GM03348 (cell line): ENCODE data around the gene FAM133A.

Source experiments
- DNase-seq: peaks from one replicate; pipeline ENCODE4 v3.0.0; 2012; ENCODE audit warnings: low spot score

Gene FAM133A

GRCh38 chrX:93673869-93674271 is at the start of gene FAM133A:
TSS of gene FAM133A (plus strand) at chrX:93674206. CDS start at chrX:93709420, 35,214 bp downstream.
- peak; percentile 50 for DNase-seq

DNA sequence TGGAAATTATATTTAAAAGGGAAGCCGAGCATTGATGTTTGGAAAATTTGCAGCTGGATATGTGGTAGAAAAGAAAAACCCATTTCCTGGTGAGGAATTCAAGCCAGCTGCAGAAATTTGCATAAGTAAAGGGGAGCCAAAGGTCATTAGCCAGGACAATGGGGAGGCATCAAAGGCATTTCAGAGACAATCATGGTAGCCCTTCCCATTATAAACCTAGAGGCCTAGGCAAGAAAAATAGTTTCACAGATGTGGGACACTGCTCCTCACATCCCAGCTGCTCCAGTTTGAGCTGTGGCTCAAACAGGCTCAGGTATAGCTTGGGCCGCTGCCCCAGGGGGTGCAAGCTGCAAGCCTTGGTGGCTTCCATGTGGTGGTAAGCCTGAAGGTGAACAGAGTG is 36.4 kb upstream of the FAM133A start:
- no peak for DNase-seq

DNA sequence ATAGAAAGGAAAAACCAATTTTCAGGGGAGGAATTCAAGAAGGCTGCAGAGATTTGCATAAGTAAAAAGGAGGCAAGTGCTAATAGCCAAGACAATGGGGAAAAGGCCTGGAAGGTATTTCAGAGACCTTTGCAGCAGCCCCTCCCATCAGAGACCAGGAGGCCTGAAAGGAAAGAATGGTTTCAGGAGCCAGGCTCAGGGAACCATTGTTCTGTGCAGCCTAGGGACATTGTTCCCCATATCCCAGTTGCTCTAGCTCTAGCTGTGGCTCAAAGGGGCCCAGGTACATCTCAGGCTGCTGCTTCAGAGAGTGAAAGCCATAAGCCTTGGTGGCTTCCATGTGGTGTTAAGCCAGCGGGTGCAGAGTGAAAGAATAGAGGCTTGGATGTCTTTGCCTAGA is 24.6 kb upstream of the FAM133A start:
- DNase-seq = no peak

DNA sequence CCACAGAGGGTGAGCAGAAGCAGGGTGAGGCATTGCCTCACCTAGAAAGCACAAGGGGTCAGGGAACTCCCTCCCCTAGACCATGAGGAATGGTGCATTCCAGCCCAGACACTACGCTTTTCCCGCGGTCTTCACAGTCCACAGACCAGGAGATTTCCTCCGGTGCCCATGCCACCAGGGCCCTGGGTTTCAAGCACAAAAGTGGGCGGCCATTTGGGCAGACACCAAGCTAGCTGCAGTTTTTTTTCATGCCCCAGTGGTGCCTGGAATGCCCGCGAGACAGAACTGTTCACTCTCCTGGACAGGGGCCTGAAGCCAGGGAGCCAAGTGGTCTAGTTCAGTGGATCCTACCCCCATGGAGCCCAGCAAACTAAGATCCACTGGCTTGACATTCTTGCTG is 13.4 kb upstream of the FAM133A start:
- no peak for DNase-seq

GRCh38 chrX:93673056-93673868 is 744 bp upstream of the FAM133A start, which contains the start of gene NAP1L3:
TSS of gene NAP1L3 (minus strand) at chrX:93673578. CDS start at chrX:93673304, 274 bp downstream.
- peak; percentile 78 for DNase-seq

GRCh38 chrX:93695981-93696380 is 22.0 kb downstream of the FAM133A start:
- DNase-seq = no peak

GRCh38 chrX:93703701-93704100 is 29.7 kb downstream of the FAM133A start:
- no peak for DNase-seq

DNA sequence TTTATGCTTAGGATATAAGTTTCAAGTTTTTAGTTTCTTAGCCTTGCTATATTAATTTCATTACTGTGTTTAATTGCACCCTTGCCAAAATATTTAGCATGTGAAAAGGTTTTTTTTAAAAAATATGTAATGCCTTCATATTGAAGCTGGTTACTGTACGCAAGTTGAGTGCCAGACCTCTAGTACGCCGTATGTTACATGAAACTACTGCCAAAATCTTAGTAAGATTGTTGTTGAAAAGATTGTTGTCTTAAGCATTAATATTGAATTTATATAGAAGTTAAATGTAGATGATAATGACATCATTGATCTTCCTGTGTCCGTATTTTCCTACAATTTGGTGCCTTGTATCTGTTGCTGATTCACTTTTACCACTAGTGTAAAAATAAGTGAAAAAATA is 37.1 kb downstream of the FAM133A start:
- DNase-seq = no peak

DNA sequence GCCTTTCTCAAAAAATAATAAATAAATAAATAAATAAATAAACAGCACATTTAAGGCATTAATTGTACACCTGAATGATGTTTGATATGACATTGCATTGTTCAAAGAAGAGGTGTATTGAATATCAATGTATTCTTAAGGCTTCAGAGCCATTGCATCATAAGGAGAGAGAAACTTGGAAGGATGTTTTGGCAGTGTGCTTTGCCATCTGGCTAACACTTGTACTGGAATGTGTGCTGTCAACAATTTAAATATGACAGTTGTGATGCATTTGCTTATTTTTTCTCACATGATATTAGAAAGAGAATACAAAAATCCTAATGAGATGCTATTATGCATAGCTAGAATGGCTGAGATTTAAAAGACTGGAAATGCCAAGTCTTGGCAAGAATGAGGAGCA is 67.8 kb downstream of the FAM133A start:
- no peak for DNase-seq

- no peak for DNase-seq
Observed at GRCh38 chrX:93760163-93760562, 86.2 kb downstream of the FAM133A start.
